HepG2 (cell line): Measurements from ENCODE around the gene ZFP36L2. TPM values are rescaled to one million over a fixed set of nuclear protein-coding genes. Genes with fewer than 3 reads are reported as not detected.

Experiments used
- ATAC-seq: fragments of 200-7000 bp; cut with Tn5 transposase; 3 replicates; pipeline ENCODE4 v1.9.1; 2020; ENCODE audit warnings: mild to moderate bottlenecking, moderate library complexity
- BruUV-seq: library from RNA; stranded (reverse); fragments of 400-500 nt; replicated peaks from 2 replicates; lab custom pipeline; 2021; lab: Mats Ljungman, UMichigan
- CTCF ChIA-PET: fragments of 300-600 bp; formaldehyde crosslinking; extraction: SDS; loops from one replicate; lab custom pipeline; 2021; ENCODE audit warnings: low total read pairs, inconsistent platforms, low intra/inter-chr PET ratio; lab: Yijun Ruan, JAX
- POLR2A ChIA-PET: fragments of 350-600 bp; sonication (Branson Sonifier 250); formaldehyde crosslinking; loops from one replicate; lab custom pipeline; 2020; ENCODE audit warnings: antibody characterized with exemption, inconsistent platforms; lab: Yijun Ruan, JAX
- DNase-seq: peaks from one replicate; pipeline ENCODE4 v3.0.0-alpha.2; 2015; ENCODE audit warnings: low spot score
- FAIRE-seq: peaks from 3 replicates; lab custom pipeline; 2011; peaks lifted over from hg19 to GRCh38; lab: Jason Lieb, UNC
- H2AFZ ChIP-seq: one replicate; pipeline ENCODE4 v1.6.1; 2011; ENCODE audit warnings: low read length, inconsistent platforms
- H3K27ac ChIP-seq: fragments of 300-600 bp; 3 replicates; pipeline ENCODE4 v1.8.0; 2011; ENCODE audit warnings: mixed run types, mild to moderate bottlenecking, mixed read lengths, low read length, inconsistent platforms; ENCODE audit not compliant: insufficient read depth; ENCODE audit errors: extremely low read length
- H3K27me3 ChIP-seq, 2 experiments: fragments of 200-600 bp in 1 of 2; 2 replicates in 1 of 2; 3 replicates in 1 of 2; pipeline versions ENCODE4 v1.6.0 to v1.8.0; 2011; ENCODE audit warnings: low read length in 2 of 2, mild to moderate bottlenecking in 2 of 2, moderate library complexity in 2 of 2, inconsistent platforms in 1 of 2; ENCODE audit not compliant: insufficient read depth in 2 of 2, control insufficient read depth in 1 of 2
- H3K36me3 ChIP-seq, 2 experiments: fragments of 200-600 bp in 1 of 2; replicated peaks in 1 of 2; 2 replicates in 1 of 2; 3 replicates in 1 of 2; pipeline versions ENCODE4 v1.5.1 to v1.8.0; 2011; ENCODE audit warnings: low read length in 2 of 2, inconsistent platforms in 1 of 2; ENCODE audit not compliant: insufficient read depth in 2 of 2, control insufficient read depth in 1 of 2
- H3K4me1 ChIP-seq: 2 replicates; pipeline ENCODE4 v1.5.1; 2012; ENCODE audit warnings: low read length, inconsistent platforms; ENCODE audit not compliant: insufficient read depth
- H3K4me2 ChIP-seq: 2 replicates; pipeline ENCODE4 v1.6.0; 2011; ENCODE audit warnings: low read depth, low read length, inconsistent platforms
- H3K4me3 ChIP-seq, 3 experiments: fragments of 200-600 bp in 1 of 3; sonication (generic), shearing (Covaris generic) in 1 of 3; replicated peaks in 1 of 3; 2 replicates each; pipeline ENCODE4 v1.5.1; 2011 to 2016; ENCODE audit warnings: low read length in 3 of 3, inconsistent platforms in 2 of 3, low read depth in 2 of 3, mild to moderate bottlenecking in 2 of 3, control low read depth in 1 of 3, mixed read lengths in 1 of 3; ENCODE audit not compliant: insufficient read depth in 1 of 3
- H3K79me2 ChIP-seq: one replicate; pipeline ENCODE4 v1.6.1; 2011; ENCODE audit warnings: low read length, inconsistent platforms; ENCODE audit not compliant: insufficient read depth
- H3K9ac ChIP-seq: 2 replicates; pipeline ENCODE4 v1.6.0; 2011; ENCODE audit warnings: mild to moderate bottlenecking, low read depth, low read length, inconsistent platforms; ENCODE audit not compliant: insufficient read depth
- H3K9me3 ChIP-seq: 2 replicates; pipeline ENCODE4 v1.5.1; 2012; ENCODE audit warnings: mild to moderate bottlenecking, low read length
- H4K20me1 ChIP-seq: 2 replicates; pipeline ENCODE4 v1.6.0; 2011; ENCODE audit warnings: inconsistent platforms, mild to moderate bottlenecking, low read length, moderate library complexity; ENCODE audit not compliant: insufficient read depth
- CENPT ChIP-seq: sonication (generic); formaldehyde crosslinking; IDR thresholded peaks from 2 replicates; pipeline ENCODE4 v1.8.0; 2022; ENCODE audit warnings: low read depth, mild to moderate bottlenecking, moderate library complexity, missing genetic modification reagents
- ETV6 ChIP-seq: sonication (generic); formaldehyde crosslinking; conservative IDR thresholded peaks from 2 replicates; pipeline ENCODE4 v1.4.0; 2020; ENCODE audit warnings: missing genetic modification reagents
- PHF21A ChIP-seq: sonication (generic); formaldehyde crosslinking; IDR thresholded peaks from 2 replicates; pipeline ENCODE4 v1.5.0; 2020; ENCODE audit warnings: mild to moderate bottlenecking, missing genetic modification reagents
- RNF2 ChIP-seq: fragments of 450-650 bp; conservative IDR thresholded peaks from 2 replicates; pipeline ENCODE4 v1.6.1; 2016; ENCODE audit warnings: low read depth
- ZNF616 ChIP-seq: sonication (generic); formaldehyde crosslinking; IDR thresholded peaks from 2 replicates; pipeline ENCODE4 v1.5.0; 2020; ENCODE audit warnings: low read depth, mild to moderate bottlenecking, missing genetic modification reagents
- ZSCAN31 ChIP-seq: sonication (generic); formaldehyde crosslinking; IDR thresholded peaks from 2 replicates; pipeline ENCODE4 v1.5.0; 2020; ENCODE audit warnings: low read depth, mild to moderate bottlenecking, missing genetic modification reagents
- WGBS: methylation state at CpG from one replicate; pipeline ENCODE4 v1.1.6; 2017; ENCODE audit warnings: low lambda C conversion rate; 5-methylcytosine and 5-hydroxymethylcytosine counted together
- in situ Hi-C: cut with HindIII; loops from 2 replicates; pipeline ENCODE4 v1.10.0; 2017; ENCODE audit warnings: low pct_unique_long_range_greater_than_20kb; ENCODE audit not compliant: extremely low pct_ligation_motif_present
- intact Hi-C: fragments of 100-400 bp; cut with micrococcal nuclease; formaldehyde crosslinking; loops from one replicate; pipeline ENCODE4 v1.10.0; 2022; ENCODE audit not compliant: unreplicated experiment
- polyA plus RNA-seq, 8 experiments: library from polyadenylated mRNA; depleted of rRNA in 3 of 8; stranded (reverse) in 7 of 8; unstranded in 1 of 8; fragments of >200 nt; fragmentation: Illumina TruSeq in 4 of 8; extraction: Trizol in 4 of 8; gene quantifications; 2 replicates each; pipeline versions ENCODE4 v1.2.1 to v1.2.3, GENCODE V29; 2011 to 2016; ENCODE audit warnings: low read depth in 4 of 8, missing spikeins in 1 of 8, mixed read lengths in 1 of 8; ENCODE audit not compliant: insufficient read depth in 1 of 8
- total RNA-seq, 5 experiments: library from RNA; depleted of rRNA; stranded (reverse); fragments of >200 nt; fragmentation: Illumina TruSeq; extraction: Trizol; gene quantifications; 2 replicates each; pipeline ENCODE4 v1.2.3, GENCODE V29; 2016; ENCODE audit warnings: low read depth in 1 of 5
- TF ChIP-seq, protein P1 (sequence below): sonication (generic); formaldehyde crosslinking; IDR thresholded peaks from 2 replicates; pipeline ENCODE4 v1.4.0; 2020; ENCODE audit warnings: missing genetic modification reagents
- TF ChIP-seq, protein P2 (sequence below): IDR thresholded peaks from 2 replicates; pipeline ENCODE4 v1.6.1; 2016; ENCODE audit warnings: low read depth

ZFP36L2 gene
- total and polyA plus RNA-seq, 2 of the 13 experiments (the other 11 are each of a cell fraction or from before 2014, with no cell fraction given) = 11.2 to 21.8 TPM

GRCh38 chr2:43274055-43274454, 47.6 kb upstream of the ZFP36L2 start (continued):
- TF ChIP-seq, protein P1, sequence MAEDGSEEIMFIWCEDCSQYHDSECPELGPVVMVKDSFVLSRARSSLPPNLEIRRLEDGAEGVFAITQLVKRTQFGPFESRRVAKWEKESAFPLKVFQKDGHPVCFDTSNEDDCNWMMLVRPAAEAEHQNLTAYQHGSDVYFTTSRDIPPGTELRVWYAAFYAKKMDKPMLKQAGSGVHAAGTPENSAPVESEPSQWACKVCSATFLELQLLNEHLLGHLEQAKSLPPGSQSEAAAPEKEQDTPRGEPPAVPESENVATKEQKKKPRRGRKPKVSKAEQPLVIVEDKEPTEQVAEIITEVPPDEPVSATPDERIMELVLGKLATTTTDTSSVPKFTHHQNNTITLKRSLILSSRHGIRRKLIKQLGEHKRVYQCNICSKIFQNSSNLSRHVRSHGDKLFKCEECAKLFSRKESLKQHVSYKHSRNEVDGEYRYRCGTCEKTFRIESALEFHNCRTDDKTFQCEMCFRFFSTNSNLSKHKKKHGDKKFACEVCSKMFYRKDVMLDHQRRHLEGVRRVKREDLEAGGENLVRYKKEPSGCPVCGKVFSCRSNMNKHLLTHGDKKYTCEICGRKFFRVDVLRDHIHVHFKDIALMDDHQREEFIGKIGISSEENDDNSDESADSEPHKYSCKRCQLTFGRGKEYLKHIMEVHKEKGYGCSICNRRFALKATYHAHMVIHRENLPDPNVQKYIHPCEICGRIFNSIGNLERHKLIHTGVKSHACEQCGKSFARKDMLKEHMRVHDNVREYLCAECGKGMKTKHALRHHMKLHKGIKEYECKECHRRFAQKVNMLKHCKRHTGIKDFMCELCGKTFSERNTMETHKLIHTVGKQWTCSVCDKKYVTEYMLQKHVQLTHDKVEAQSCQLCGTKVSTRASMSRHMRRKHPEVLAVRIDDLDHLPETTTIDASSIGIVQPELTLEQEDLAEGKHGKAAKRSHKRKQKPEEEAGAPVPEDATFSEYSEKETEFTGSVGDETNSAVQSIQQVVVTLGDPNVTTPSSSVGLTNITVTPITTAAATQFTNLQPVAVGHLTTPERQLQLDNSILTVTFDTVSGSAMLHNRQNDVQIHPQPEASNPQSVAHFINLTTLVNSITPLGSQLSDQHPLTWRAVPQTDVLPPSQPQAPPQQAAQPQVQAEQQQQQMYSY (CRISPR knock-in tag) = no peak
- TF ChIP-seq ZSCAN31 (CRISPR knock-in tag) = no peak
- TF ChIP-seq, protein P2, sequence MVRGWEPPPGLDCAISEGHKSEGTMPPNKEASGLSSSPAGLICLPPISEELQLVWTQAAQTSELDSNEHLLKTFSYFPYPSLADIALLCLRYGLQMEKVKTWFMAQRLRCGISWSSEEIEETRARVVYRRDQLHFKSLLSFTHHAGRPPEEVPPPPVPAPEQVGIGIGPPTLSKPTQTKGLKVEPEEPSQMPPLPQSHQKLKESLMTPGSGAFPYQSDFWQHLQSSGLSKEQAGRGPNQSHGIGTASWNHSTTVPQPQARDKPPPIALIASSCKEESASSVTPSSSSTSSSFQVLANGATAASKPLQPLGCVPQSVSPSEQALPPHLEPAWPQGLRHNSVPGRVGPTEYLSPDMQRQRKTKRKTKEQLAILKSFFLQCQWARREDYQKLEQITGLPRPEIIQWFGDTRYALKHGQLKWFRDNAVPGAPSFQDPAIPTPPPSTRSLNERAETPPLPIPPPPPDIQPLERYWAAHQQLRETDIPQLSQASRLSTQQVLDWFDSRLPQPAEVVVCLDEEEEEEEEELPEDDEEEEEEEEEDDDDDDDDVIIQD (CRISPR knock-in tag) = no peak
- TF ChIP-seq CENPT (CRISPR knock-in tag) = no peak
- no peak for TF ChIP-seq PHF21A (CRISPR knock-in tag)
- TF ChIP-seq, all 625 proteins: peak for 0

DNA sequence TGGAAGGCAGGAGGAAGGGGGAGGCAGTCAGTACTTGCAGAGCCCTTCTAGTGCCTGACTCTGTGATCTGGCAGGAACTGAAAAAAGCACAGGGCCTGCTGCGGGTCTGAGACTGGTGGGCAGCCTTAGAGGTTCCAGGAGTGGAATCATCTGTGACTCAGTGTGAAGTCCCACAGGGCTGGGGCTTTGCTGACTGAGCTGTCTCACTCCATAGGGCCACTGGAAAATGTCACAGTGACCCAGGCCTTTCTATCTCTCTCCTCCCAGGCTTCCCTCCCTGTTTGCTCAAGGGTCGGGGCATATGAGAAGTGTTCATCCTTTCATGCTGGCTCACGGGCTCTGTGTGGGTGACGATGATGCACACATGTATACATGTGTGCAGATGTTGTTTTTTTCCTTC, 47.1 kb upstream of the ZFP36L2 start:
- no peaks in the 10 kb centered on the region for H3K27me3 ChIP-seq
- intact Hi-C loops (no loop called here), in situ Hi-C loops (no loop called here)
- no peak overlapping the region for H2AFZ ChIP-seq
- H3K9ac ChIP-seq = no peak overlapping the region
- H3K4me1 ChIP-seq = peaks cover 28% of the 10 kb centered on the region
- ChIA-PET POLR2A (no interaction called here), CTCF (no interaction called here)
- H4K20me1 ChIP-seq = no peaks in the 10 kb centered on the region
- no TSS peak for BruUV-seq
- 94% methylated on average over 4 of the region's 4 CpGs for WGBS
- no peaks in the 10 kb centered on the region for H3K79me2 ChIP-seq
- no peak for ATAC-seq
- DNase-seq = no peak
- H3K36me3 ChIP-seq = peaks cover 0 to 7% of the 10 kb centered on the region in 2 experiments; a peak in 1 of 5 replicates
- FAIRE-seq = no peak
- H3K4me2 ChIP-seq = no peak overlapping the region
- no peaks in the 10 kb centered on the region for H3K9me3 ChIP-seq
- no peak overlapping the region for H3K27ac ChIP-seq
- no peak overlapping the region for H3K4me3 ChIP-seq
- TF ChIP-seq RNF2 = no peak
- no peak for TF ChIP-seq ETV6 (CRISPR knock-in tag)
- TF ChIP-seq ZNF616 (CRISPR knock-in tag) = no peak
